ENCODE data around the gene STX2.
"Not testable (repeated sequence)": the region's sequence is repeated elsewhere in the genome, so short reads cannot be mapped to it uniquely, and the experiment has no call there.

The STX2 gene

GRCh38 chr12:130761537-130762318 lies 77.3 kb downstream of the STX2 start:
- peak; percentile 38 for DNase-seq

GRCh38 chr12:130754234-130754901 lies 84.7 kb downstream of the STX2 start:
- DNase-seq: no peak

GRCh38 chr12:130752692-130753230 lies 86.3 kb downstream of the STX2 start:
- DNase-seq: no peak

GRCh38 chr12:130752037-130752436 lies 87.0 kb downstream of the STX2 start:
- DNase-seq: not testable (repeated sequence)

GRCh38 chr12:130748786-130749185 lies 90.3 kb downstream of the STX2 start:
- no peak for DNase-seq

GRCh38 chr12:130747867-130748740 lies 90.9 kb downstream of the STX2 start:
- peak; percentile 53 for DNase-seq

GRCh38 chr12:130746546-130746945 lies 92.5 kb downstream of the STX2 start:
- no peak for DNase-seq

- no peak for DNase-seq
These were observed 93.1 kb downstream of the STX2 start for GRCh38 chr12:130745921-130746320.

- no peak for DNase-seq
These were observed 94.8 kb downstream of the STX2 start for GRCh38 chr12:130744274-130744673.

- DNase-seq: no peak
These were observed 95.4 kb downstream of the STX2 start for GRCh38 chr12:130743606-130744005.

- DNase-seq: no peak
These were observed 95.9 kb downstream of the STX2 start for GRCh38 chr12:130743176-130743575.

- no peak for DNase-seq
These were observed 96.3 kb downstream of the STX2 start for GRCh38 chr12:130742716-130743115.

GRCh38 chr12:130742112-130742511 lies 96.9 kb downstream of the STX2 start:
- DNase-seq: no peak

All from fibroblast of upper back skin (primary cell).